Adrenal gland (tissue), 5 donors: ENCODE measurements around the gene MATK.

Experiments
- CTCF ChIP-seq, 6 experiments: fragments of 450-650 bp in 4 of 6; fragments of 200-600 bp in 2 of 6; sonication (generic) in 1 of 6; IDR thresholded peaks; 1 replicate in 5 of 6; 2 replicates in 1 of 6; pipeline versions ENCODE4 v1.5.1 to v1.8.0; 2016 to 2021; ENCODE audit warnings: antibody characterized with exemption in 6 of 6, mild to moderate bottlenecking in 2 of 6, moderate library complexity in 1 of 6
- POLR2A ChIP-seq, 2 donors: fragments of 450-650 bp; IDR thresholded peaks; one replicate each; pipeline ENCODE4 v1.6.1; 2017; ENCODE audit warnings: antibody characterized with exemption in 2 of 2, mild to moderate bottlenecking in 2 of 2, moderate library complexity in 1 of 2
- donor health status: DM: no; HTN: no; CAD: no.

DNA sequence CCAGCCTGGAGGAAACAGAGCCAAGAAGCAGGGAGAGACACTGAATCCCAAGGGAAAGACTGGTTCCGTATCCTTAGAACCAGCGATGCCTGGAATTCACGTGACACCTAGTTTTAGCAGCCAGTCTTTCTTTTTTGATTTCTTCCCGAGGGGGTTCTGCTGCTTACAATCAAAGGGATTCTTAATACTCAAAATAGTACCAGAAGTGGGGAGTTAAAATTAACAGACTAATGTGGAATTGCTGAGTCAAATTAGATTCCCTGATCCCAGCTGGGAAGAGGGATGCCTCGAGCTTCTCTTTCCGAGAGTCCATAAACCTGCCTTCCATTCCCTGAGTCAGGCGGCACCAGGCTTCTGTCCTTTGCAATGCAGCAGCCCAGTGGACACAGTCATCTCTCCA lies 4.8 kb upstream of the MATK start:
- TF ChIP-seq CTCF (IDR thresholded peaks at IDR 0.05) (no peak), POLR2A (IDR thresholded peaks at IDR 0.05) (no peak)
